HG03342 (cell line): ENCODE measurements around the gene TTBK1.

Experiments used
- ATAC-seq: cut with Tn5 transposase; IDR thresholded peaks from one replicate; pipeline ENCODE4 v1.9.1; 2021; ENCODE audit warnings: mild to moderate bottlenecking, moderate library complexity; ENCODE audit not compliant: unreplicated experiment

TTBK1 gene

DNA sequence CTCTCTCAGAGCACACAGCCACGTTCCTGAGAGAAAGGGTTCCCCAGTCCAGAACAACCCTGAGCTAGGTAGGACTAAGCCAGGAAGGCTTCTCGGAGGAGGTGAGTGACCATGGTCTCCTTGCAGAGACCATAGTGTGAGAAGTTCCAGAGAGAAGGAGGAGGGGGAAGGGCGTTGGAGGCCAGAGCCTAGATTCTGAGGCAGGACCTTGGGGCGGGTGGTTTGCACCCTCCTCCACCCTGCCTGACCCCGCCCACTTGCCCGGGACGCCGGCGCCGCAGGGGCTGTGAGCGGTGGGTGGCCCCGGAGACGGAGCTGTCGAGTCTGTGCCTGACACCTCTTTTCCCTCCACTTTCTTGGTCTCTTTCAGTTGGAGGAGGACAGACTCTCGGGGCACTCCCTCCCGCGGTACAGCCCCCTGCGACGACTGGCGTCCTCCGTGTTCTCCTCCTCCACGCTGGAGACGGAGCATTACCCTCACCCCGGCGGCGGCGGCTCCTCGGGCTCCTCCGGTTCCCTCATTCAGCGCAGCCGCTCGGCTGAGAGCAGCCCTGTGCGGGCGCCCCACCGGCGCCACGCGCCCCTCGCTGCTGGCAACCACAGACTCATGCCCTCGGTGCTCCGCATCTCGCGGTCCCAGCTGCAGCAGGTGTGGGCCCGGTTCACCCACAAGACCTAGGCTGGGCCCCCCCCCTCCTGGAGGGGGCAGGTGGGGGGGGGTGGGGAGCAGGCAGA is 26.2 kb downstream of the TTBK1 start:
- no peak for ATAC-seq

DNA sequence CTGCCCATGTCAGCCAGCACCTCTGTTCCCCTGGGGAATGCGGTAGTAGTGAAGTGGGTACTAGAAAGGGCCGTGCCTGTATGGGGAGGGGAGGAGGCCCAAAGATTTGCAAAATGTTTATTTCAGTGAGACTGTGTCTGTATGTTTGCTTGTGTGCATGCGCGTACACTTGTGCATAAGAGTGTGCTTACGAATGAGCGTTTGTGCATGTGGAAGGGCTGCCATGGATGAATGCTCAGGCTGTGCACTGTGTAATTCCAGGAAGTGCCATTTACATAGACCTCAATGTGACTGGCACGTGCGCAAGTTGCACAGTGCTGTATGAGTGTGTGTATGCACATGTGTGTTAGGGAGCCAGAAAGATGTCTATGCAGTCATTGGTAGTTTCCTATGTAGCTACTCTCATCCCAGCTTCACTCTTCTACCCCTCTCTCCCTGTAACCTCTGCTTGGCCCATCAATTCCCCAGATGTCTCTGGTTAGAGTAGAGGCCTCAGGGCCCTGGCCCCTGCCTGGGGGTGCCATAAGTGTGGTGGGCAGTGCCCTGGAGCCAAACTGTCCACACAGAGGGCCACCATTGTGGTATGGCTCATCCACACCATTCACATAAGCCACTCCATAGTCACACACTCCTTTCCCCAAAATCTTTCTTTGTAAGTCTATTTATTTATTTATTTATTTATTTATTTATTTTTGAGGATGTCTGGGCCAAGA is 28.0 kb downstream of the TTBK1 start:
- no peak for ATAC-seq

- no peak for ATAC-seq
These were observed 28.7 kb downstream of the TTBK1 start for GRCh38 chr6:43271944-43272343.

GRCh38 chr6:43273707-43274106 is 30.4 kb downstream of the TTBK1 start:
- no peak for ATAC-seq

DNA sequence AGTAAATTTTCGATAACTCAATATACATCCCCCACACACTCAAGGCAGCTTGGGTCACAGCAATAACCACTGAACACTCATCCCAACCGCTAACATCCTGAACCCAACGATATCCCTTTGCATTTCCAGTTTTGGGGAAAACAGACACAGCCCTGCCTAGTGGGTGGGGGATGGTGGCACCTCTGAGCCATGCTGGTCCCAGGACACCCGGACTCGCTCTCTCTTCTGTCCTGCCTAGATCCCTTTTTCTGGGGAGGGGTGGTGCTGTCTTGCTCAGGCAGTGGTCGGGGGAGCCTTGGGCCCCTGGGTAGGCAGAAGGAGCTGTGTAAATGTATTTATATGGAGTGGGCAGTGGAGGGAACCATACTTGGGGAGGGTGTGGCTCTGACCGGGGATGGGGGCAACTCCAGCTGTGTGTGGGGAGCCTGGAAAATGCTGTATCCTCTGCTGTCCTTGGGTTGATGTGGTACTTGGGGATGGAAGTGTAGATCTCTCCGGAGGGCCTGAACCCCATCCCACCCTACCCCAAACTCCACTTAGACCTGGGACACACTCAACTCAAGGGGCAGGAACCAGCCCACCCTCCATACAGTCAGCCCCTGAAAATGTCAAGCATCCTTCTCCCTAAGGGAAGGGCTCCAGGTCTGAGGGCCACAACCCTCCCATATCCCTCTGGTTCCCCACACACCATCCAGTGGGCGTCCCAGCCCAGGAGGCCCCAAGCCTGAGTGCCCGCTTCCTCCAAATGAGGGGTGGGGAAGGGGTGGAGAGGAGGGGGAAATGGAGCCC is 31.0 kb downstream of the TTBK1 start:
- ATAC-seq: no peak

- ATAC-seq: no peak
These were observed 31.8 kb downstream of the TTBK1 start for GRCh38 chr6:43274916-43275597.

DNA sequence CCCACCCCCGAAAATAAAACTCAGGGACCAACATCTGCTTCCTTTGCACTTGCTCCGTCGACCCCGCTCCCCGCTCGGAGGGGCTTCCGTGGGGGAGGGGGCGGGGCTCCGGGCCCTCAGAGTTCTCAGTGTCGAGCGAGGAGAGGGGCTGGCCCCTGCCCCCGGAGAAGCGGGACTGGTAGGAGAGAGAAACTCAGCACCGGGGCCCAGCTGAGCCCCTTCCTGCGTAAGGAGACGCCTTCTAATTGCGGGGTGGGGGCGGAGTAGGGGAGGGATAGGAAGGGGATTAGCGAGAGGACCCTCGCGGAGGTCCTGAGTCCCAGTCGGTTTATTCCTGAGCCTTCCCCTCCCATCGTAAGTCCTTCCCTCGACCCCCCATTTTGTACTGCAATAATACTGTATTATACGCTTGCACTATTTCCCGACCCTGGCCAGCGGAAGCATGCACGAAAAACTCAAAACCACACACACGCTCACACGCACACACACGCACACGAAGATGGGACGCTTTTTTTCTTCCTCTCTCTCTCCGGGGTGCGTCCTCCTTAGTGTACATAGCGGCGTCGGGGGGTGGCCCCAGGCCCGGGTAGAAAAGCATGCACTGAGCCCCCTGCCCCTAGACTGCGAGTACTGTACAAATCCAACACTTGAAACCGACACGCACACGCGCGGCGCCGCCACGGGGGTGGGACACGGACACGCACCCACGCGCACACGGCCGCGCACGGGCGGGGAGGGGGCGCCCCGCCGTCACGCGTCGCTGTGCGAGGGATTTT is 32.7 kb downstream of the TTBK1 start:
- ATAC-seq: no peak

DNA sequence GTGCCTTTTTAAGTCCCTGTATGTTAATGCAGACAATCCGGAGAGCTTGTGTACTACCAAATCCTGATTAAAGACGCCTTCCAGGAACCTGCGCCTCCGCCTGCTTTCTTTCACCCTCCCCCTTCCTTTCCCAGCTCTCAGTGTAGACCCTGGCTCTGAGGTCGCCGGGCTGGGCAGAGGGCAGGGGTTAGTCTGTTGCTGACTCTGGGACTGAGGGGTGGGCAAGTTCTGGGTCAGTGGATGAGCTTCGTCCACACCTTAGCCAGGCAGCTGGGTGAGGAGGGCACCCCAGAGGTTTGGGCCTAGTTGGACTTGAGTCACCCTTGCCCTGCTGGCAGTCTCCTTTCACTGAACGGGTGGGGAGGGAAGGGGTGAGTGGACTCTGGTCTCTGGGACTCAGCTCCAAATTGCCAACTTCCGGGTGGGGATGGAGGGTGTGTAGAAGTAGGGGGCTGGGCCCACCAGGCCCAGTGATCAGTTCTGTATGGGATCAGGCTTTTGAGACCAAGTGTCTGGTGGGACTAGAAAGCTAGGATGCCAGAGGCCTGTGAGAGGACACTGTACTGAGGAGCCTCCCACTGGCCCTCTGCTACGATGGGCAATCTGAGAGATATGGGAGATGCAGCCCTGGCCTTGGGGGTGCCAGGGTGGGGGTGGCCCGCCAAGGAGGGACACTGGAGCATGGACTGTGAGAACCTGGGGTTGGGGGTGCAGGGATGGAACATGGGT is 33.5 kb downstream of the TTBK1 start:
- no peak for ATAC-seq

GRCh38 chr6:43277306-43277642 is 34.0 kb downstream of the TTBK1 start:
- ATAC-seq: no peak

GRCh38 chr6:43277643-43278523 is 34.6 kb downstream of the TTBK1 start:
- no peak for ATAC-seq

DNA sequence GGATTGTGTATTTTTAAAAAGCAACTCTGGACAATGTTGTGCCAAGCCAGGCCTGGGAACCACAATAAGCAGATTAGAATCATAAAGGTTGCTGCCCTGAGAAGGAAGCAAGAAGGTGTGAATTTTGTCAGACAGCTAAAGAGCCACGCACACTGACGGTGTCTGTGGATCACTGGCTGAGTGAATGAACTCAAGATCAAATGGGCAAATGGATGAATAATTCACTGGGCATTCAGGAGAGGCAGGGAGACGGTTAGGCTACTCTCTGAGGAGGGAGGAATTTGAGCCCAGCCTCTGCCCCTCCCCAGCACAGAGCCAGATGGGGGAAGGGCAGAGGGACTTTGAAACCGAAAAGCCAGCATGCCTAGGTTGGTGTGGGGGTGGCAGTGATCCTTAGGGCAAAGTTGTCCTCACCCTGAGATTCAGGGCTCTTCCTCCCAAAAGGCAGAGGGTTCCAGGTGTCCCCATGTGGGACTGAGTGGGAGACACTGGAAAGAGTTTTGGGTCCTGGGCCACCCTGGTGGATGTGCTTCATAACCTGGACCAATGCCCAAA is 35.3 kb downstream of the TTBK1 start:
- ATAC-seq: no peak

GRCh38 chr6:43280234-43280633 is 37.0 kb downstream of the TTBK1 start:
- no peak for ATAC-seq

DNA sequence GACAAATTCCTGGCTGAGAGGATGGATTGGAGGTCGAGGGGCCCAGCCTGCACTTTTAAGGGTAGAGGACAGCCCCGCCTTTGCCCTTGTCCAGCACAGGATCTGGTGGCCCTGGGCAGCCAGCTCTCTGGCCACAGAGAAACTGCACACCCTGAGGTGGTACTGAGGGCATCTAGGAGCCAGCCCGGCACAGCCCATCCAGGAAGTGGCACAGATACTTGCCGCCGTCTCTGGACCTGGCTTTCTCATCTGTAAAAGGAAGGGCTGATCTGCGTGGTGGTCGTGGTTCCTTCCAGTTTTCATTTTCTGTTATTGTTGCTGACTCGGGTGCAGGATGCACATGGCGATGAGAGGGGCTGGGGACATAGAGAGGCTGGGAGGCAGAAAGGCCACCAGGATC is 38.8 kb downstream of the TTBK1 start:
- ATAC-seq: no peak

- no peak for ATAC-seq
These were observed 39.6 kb downstream of the TTBK1 start for GRCh38 chr6:43282636-43283513.

DNA sequence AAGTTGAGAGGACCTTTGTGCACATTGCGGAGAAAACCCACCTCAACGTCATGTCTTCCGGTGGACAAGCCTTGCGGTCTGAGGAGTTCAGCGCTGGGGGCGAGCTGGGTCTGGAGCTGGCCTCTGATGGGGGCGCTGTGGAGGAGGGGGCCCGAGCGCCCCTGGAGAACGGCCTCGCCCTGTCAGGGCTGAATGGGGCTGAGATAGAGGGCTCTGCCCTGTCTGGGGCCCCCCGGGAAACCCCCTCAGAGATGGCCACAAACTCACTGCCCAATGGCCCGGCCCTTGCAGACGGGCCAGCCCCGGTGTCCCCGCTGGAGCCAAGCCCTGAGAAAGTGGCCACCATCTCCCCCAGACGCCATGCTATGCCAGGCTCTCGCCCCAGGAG is 40.2 kb downstream of the TTBK1 start:
- ATAC-seq: no peak

- no peak for ATAC-seq
These were observed 40.6 kb downstream of the TTBK1 start for GRCh38 chr6:43283905-43284304.

- ATAC-seq: no peak
These were observed 41.9 kb downstream of the TTBK1 start for GRCh38 chr6:43284991-43285781.
